NOMO-1 treated with dmso at 0.1 percent for 144 hours (cell line): ENCODE measurements around the gene BATF.
A peak's percentile ranks its signal among the peaks of the same experiment; 100 is the strongest.

Experiments
- DNase-seq: peaks from one replicate; lab custom pipeline; 2025; ENCODE audit not compliant: unreplicated experiment; lab: John Stamatoyannopoulos, UW

Gene BATF

DNA sequence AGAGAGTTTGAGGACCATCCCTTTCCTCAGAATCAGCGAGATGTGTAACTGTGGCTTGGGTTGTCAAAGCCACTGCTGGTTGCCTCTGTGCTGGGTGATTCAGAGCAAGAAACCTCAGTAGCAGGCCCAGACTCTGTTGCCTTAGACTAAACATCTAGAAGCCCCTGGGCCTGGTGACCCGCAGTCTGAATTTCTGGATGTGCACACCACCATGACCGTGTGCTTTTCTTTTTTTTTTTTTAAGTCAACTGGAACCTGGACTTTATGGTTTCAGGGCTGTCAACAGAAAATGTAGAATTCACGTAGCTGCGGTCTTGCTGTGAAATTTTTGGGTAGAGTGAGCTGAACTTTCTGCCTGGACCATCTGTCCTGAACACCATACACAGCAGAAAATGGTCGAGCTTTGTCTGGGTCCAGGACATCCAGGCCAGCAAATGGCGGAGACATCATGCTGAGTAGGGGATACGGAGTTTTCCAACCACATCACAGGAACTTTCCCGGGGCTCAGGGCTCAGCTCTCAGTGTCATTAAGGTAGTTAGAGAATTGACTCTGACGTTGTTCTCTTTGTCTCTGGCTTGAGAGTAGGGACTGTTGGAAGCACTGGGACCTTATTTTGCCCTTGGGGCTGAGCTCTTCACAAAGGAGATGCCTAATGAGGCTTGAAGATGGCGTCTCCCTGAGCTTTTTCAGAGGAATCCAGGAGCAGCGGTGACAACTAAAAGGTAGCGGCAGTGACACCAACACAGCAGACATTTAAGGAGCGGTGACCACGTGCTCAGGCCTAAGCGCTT lies 23.0 kb upstream of the BATF start:
- DNase-seq = no peak

DNA sequence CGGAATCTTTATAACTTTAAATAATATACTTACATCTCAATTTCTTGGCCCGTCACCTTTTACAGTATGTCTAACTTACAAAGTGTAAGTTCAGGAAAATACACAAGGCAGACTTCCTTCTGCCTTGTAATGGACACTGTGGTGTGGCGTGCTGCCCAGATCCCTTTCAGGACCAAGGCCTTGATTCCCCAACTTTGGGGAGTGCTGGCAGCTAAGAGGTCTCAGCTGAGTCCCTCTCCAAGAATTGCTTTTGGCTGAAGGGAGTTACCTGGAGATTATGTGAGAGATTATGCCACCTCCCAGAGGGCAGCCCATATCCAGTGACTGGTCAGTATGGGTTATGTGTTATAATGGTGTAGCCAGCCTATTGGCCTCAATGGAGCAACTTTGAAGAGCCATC lies 21.2 kb upstream of the BATF start:
- no peak for DNase-seq

- DNase-seq = no peak
Observed at GRCh38 chr14:75504411-75504810, 17.9 kb upstream of the BATF start.

DNA sequence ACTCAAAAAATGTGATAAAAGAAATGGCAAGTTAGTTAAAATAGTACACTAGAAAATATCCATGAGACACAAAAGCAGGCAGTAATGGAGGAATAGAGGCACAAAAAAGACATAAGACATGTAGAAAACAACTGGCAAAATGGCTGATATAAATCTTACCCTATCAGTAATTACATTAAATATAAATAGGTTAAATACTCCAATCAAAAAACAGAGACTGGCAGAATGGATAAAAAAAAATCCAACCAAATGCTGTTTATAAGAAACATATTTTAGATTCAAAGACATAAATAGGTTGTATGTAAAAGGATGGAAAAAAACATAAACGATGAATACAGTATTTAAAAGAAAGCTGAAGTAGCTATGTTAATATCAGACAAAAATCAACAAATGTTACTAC lies 15.3 kb upstream of the BATF start:
- no peak for DNase-seq

DNA sequence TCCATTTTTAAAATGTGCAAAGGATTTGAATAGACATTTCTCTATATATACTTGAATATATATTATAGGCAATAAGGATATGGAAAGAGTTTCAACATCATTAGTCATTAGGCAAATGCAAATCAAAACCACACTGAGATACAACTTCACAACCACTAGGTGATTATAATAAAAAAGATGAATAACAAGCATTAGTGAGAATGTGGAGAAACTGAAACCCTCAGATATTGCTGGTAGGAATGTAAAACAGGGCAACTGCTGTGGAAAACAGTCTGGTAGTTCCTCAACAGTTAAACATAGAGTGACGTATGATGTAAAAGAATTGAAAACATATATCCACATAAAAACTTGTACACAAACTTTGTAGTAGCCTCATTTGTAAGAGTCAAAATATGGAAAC lies 11.7 kb upstream of the BATF start:
- DNase-seq = no peak

DNA sequence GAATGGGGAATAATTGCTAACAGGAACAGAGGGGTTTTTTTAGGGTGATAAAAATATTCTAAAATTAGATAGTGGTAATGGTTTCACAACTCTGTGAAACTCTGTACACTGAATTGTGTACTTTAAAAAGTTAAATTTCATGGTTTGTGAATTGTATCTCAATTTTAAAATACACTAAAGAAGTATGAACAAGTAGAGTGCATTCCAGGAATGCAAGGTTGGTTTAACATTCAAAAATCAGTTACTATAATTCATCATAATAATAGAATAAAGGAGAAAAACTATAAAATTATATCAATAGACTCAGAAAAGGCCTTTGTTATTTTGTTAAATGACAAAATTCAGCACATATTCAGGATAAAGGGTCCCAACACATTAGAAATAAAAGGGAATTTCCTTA lies 11.1 kb upstream of the BATF start:
- no peak for DNase-seq

GRCh38 chr14:75513911-75514672 lies 8.2 kb upstream of the BATF start:
- DNase-seq = no peak

- DNase-seq = peak; percentile 79
Observed at GRCh38 chr14:75514673-75515628, 7.3 kb upstream of the BATF start.

- peak; percentile 67 for DNase-seq
Observed at GRCh38 chr14:75515629-75515996, 6.7 kb upstream of the BATF start.

GRCh38 chr14:75518625-75519024 lies 3.6 kb upstream of the BATF start:
- DNase-seq = peak; percentile 6

DNA sequence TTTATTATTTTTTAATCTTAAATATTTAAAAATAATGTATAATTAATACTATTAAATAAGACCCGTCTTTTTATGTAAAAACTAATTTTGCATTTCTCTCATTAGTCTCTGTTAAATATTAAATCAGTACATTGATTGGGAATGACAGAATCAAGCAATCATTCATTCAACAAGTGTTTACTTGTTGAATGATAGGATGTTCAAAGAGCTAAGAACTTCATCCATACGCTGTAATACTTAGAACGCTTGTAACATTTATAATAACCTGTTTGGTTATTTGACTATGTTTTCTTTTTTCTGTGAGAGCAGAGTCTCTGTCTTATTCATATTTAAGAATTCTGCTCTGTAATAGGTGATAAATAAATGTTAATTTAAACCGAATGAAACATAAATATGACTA lies 2.9 kb upstream of the BATF start:
- DNase-seq = no peak

GRCh38 chr14:75519826-75520728 lies 2.2 kb upstream of the BATF start:
- DNase-seq = no peak

DNA sequence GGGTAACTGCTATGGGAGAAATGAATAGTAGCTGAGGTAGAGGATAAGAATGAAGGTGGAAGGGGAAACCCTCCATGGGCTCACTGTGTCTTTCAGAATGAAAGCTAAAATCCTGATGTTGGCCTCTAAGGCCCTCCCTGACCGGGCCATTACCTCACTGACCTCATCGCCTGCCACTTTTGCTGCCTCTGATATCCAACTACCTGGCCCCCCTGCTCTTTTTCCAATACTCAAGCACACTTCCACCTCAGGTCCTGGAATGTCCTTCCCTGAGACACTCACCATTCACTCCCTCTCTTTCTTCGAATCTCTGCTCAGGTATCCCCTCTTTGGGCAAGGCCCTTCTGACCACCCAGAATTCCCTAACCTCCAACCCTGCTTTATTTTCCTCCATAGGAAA lies 1.4 kb upstream of the BATF start:
- DNase-seq = no peak

DNA sequence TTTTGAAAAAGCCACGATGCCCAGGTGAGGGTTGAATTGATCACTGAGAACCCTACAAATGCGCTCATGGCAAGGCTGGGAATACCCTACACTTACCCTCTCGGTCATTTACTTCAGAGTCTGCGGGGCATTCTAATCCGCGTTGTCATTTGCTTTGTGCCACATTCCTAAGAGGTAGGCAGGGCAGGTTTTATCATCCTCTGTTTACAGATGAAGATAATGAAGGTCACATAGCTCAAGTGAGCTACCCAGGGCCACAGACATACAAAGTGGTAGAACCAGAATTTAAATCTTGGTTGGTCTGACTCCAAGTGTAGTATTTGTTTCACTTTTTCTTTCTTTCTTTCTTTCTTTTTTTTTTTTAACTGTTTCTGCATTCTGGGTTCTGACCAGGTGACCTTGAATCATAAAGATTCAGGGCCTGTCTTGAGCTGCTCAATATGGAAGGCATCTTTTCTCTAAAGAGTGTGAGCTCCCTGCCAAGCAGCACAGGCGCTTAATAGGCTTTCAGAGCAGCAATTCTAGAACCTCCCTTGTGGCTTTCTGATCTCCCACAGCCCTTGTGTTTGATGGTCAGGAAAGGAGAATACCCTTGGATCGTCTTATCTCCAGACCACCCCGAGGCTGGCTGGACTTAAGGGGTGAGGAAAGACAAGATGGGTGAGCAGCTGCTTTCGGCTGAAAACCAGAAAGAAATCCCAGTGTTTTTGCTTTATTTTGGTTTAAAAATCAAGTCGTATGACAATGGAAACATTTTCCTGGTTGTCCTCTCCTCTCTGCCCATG lies 662 bp upstream of the BATF start:
- no peak for DNase-seq

GRCh38 chr14:75522983-75523318 lies 682 bp downstream of the BATF start:
- DNase-seq = no peak

DNA sequence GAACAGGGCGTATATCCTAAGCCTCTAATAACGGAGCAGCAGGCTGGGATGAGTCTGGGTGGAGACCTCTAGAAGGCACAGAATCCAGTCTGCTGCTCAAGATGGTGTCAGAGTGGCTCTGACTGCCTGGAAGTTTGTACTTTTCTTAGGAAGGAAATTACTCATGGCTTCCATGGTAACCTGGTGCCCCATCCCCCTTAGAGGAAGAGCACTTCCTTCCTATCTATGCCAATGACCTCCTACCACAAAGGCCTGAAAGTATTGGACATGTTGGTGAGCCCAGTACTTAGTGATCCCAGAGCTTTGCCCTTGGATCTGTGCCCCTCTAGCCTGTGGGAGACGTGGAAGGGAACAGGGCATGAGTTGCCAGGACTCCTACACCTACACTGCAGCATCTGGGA lies 1.5 kb downstream of the BATF start:
- no peak for DNase-seq

DNA sequence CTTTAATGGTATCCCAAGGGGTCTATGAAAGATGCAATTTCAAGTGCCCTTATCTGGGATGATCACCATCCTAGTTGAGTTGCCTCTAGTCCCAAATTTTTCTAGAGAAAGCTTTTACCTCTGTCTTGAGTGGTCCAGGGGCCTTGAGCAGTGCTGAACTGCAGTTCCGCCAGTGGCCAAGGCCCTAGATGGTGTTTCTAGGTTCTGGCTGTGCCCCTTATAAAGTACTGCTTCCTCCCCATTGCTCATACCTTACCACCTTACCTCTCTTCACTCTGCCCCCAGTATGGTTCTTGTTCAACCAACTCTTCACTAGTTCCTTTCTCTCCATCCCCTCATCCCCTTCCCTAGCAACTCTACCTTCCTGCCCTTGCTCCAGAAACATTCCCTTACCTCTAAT lies 3.7 kb downstream of the BATF start:
- no peak for DNase-seq

- DNase-seq = no peak
Observed at GRCh38 chr14:75527449-75528163, 5.3 kb downstream of the BATF start.

DNA sequence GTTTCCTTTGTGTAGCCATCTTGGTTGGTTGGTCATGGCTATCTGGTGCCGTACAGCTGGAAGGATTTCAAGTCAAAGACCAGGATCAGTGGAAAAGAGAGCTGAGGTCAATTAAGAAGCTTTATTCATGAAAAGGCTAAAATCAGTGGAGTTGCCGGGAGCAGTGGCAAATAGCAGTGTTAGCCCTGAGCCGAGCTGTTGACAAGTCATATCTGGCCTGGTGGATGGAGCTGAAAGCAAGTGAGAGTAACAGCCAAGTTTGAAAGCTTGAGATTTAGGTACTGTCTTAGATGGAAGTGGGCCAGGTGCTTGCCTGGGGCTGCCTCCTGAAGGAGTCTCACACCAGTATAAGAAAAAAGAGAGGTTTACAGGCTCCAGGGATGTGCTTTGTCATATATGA lies 9.0 kb downstream of the BATF start:
- no peak for DNase-seq
